CD4-positive, alpha-beta T cell treated with Interleukin-17A for 1 hour (primary cell): ENCODE results near the gene CCDC187.
"Not testable (repeated sequence)": the region's sequence is repeated elsewhere in the genome, so short reads cannot be mapped to it uniquely, and the experiment has no call there.

Experiments used
- DNase-seq: peaks from one replicate; pipeline ENCODE4 v3.0.0-alpha.2; 2020

Gene CCDC187

GRCh38 chr9:136237486-136238341, 66.2 kb downstream of the CCDC187 start:
- no peak for DNase-seq

- not testable (repeated sequence) for DNase-seq
These were observed 67.2 kb downstream of the CCDC187 start for GRCh38 chr9:136236471-136237410.

GRCh38 chr9:136235709-136236455, 68.0 kb downstream of the CCDC187 start:
- no peak for DNase-seq

- no peak for DNase-seq
These were observed 68.7 kb downstream of the CCDC187 start for GRCh38 chr9:136235171-136235570.

- DNase-seq: no peak
These were observed 69.3 kb downstream of the CCDC187 start for GRCh38 chr9:136234597-136234996.

GRCh38 chr9:136233868-136234267, 70.0 kb downstream of the CCDC187 start:
- DNase-seq: no peak

GRCh38 chr9:136233411-136233810, 70.5 kb downstream of the CCDC187 start:
- no peak for DNase-seq

GRCh38 chr9:136232969-136233368, 70.9 kb downstream of the CCDC187 start:
- no peak for DNase-seq

GRCh38 chr9:136231478-136232297, 72.2 kb downstream of the CCDC187 start:
- DNase-seq: peak; percentile 53

GRCh38 chr9:136230773-136231172, 73.1 kb downstream of the CCDC187 start:
- no peak for DNase-seq

GRCh38 chr9:136230365-136230764, 73.5 kb downstream of the CCDC187 start:
- no peak for DNase-seq

- no peak for DNase-seq
These were observed 74.5 kb downstream of the CCDC187 start for GRCh38 chr9:136229096-136230065.

- DNase-seq: no peak
These were observed 75.6 kb downstream of the CCDC187 start for GRCh38 chr9:136228107-136228875.

GRCh38 chr9:136226680-136227407, 77.0 kb downstream of the CCDC187 start:
- DNase-seq: no peak

- peak; percentile 71 for DNase-seq
These were observed 77.9 kb downstream of the CCDC187 start for GRCh38 chr9:136225748-136226679.

- peak; percentile 43 for DNase-seq
These were observed 78.5 kb downstream of the CCDC187 start for GRCh38 chr9:136225366-136225747.

- DNase-seq: no peak
These were observed 79.8 kb downstream of the CCDC187 start for GRCh38 chr9:136223871-136224640.
